Jurkat, Clone E6-1 (cell line): ENCODE data around the gene CDC25B.

Experiments used
- DNase-seq: peaks from one replicate; pipeline ENCODE4 v3.0.0-alpha.2; 2011; ENCODE audit warnings: low read depth, low spot score
- H3K4me3 ChIP-seq: 2 replicates; pipeline ENCODE4 v1.5.1; 2011; ENCODE audit warnings: mild to moderate bottlenecking, low read length, control low read depth, moderate library complexity

Gene CDC25B

DNA sequence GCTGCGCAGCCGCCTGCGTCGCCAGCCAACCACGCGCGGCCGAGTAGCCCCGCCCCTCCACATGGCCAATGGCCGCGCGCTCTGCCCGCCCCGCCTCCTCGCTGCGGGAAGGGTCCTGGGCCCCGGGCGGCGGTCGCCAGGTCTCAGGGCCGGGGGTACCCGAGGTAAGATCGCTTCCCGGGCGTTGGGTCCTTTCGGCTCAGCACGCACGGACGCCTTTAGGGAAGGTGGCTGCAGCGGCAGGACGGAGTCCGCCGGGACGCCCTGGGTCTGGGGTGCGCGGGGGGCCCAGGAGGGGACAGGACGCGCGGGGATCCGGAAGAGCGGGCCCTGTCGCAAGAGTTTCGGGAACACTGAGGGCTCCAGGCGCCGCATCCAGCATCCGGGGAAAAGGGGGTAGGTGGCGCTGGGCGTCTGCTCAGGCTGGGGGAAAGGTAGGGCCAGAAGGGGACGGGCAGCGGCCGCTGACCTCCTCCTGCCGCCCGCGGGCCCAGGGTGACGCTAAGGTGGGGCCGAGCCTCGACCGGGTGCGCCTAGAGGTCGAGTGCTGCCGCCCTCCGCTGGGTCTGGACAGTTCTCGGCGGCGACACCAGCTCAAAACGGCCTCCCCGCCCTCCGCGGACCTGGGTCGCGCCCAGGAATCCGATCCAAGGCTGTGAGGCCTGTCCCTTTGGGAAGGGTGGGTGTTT is 50.8 kb downstream of the CDC25B start, which contains the start of gene MAVS:
MAVS (plus strand) TSS at position 95 of the 689 bp plus-strand sequence. CDS start 7,791 bp downstream, outside the sequence.
- peak; percentile 64 for DNase-seq
- H3K4me3 ChIP-seq: peak within 1 kb of the TSS; percentile 89

DNA sequence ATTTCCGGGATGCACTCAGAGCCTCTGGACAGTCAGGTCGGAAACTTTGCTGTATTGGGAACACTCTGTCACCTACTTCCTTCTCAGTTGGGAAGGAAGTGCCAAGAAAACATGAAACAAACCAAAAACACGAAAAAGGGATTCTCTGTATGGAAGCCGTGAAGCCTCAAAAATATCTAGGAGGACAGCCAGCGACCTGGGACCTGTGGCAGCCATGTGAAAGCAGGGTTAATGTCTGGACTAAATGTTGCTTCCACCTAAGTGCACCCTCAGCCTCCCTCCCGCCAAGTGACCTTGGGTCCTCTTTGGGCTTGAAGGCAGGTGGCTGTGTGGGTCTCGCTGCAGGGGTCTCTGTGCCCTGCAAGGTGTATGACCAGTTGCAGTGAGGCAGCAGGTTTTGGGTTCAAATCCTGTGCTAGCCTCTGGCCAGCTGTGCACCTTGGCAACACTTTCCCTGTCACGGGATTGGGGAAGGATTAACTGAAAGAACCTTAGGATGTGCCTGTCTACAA is 51.4 kb downstream of the CDC25B start:
- peak overlapping the region; percentile 89 for H3K4me3 ChIP-seq
- DNase-seq: no peak

DNA sequence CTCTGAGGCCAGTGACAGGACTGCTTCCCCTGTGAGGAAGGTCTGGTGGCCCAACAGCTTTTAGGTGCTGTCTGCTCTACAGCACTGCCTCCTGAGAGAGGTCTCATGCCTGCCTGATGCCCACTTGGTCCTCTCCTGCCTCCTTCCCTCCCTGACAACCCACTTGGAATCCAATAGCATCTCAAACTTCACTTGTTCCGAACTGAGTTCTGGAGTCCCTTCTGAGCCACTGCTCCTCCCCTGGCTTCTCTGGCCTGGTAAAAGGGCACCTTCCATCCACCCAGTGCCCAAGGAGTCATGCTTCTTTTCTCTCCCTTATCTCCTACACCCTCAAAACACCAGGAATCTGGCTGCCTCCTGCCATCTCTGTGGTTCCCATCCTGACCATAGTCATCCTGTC is 52.5 kb downstream of the CDC25B start:
- H3K4me3 ChIP-seq: no peak overlapping the region
- no peak for DNase-seq

DNA sequence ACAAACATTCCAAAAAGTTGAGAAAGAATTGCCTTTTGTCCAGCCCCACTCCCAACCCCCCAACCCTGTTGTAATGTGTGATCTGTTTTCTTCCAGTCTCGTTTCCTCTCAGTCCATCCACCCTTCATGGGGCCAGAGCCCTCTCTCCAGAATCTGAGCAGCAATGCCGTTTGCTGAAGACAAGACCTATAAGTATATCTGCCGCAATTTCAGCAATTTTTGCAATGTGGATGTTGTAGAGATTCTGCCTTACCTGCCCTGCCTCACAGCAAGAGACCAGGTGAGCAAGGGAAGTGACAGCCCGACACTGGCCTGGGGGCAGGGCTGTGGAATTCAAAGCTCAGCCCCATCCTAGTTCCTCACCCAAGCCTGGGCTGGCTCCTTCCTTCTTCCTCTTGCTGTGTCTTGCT is 58.4 kb downstream of the CDC25B start:
- H3K4me3 ChIP-seq: no peak overlapping the region
- DNase-seq: no peak
